Suprapubic skin (tissue), 4 donors: ENCODE data around the gene TLR8.

Experiments used
- CTCF ChIP-seq, 2 donors: fragments of 200-600 bp in 1 of 2; fragments of 450-650 bp in 1 of 2; sonication (generic) in 1 of 2; IDR thresholded peaks; one replicate each; pipeline ENCODE4 v1.5.1; 2016 to 2019; ENCODE audit warnings: antibody characterized with exemption in 2 of 2, mild to moderate bottlenecking in 1 of 2, moderate library complexity in 1 of 2
- POLR2A ChIP-seq, 2 donors: fragments of 450-650 bp; IDR thresholded peaks; one replicate each; pipeline ENCODE4 v1.6.1; 2017; ENCODE audit warnings: antibody characterized with exemption in 2 of 2, mild to moderate bottlenecking in 2 of 2, moderate library complexity in 2 of 2
- POLR2AphosphoS5 ChIP-seq, 3 donors: sonication (generic); formaldehyde crosslinking; IDR thresholded peaks; one replicate each; pipeline ENCODE4 v1.6.1; 2017; ENCODE audit warnings: antibody characterized with exemption in 3 of 3

- TF ChIP-seq CTCF (IDR thresholded peaks at IDR 0.05) (no peak), POLR2AphosphoS5 (IDR thresholded peaks at IDR 0.05) (no peak), POLR2A (IDR thresholded peaks at IDR 0.05) (no peak)
Measured at GRCh38 chrX:12919051-12919450, 12.6 kb downstream of the TLR8 start.
